IMR-90 (cell line): ENCODE data around the gene NR1D1. TPM values are rescaled to one million over a fixed set of nuclear protein-coding genes. Genes with fewer than 3 reads are reported as not detected.
A peak's percentile ranks its signal among the peaks of the same experiment; 100 is the strongest.

Experiments used
- ATAC-seq: fragments of 200-7000 bp; cut with Tn5 transposase; 2 replicates; pipeline ENCODE4 v1.9.1; 2020; ENCODE audit warnings: low read depth, mild to moderate bottlenecking, moderate library complexity
- BruUV-seq: library from RNA; stranded (reverse); fragments of 400-500 nt; replicated peaks from 2 replicates; lab custom pipeline; 2021; lab: Mats Ljungman, UMichigan
- CTCF ChIA-PET: fragments of 300-600 bp; formaldehyde crosslinking; extraction: SDS; loops from one replicate; lab custom pipeline; 2021; ENCODE audit warnings: antibody characterized with exemption; lab: Yijun Ruan, JAX
- POLR2A ChIA-PET: fragments of 300-600 bp; sonication (Branson Sonifier 250); formaldehyde crosslinking; loops from one replicate; lab custom pipeline; 2022; ENCODE audit warnings: antibody characterized with exemption; ENCODE audit not compliant: unreplicated experiment; lab: Charles Lee
- DNase-seq: peaks from one replicate; pipeline ENCODE4 v3.0.0; 2013
- H2AFZ ChIP-seq: replicated peaks from 2 replicates; pipeline ENCODE3; 2013; ENCODE audit warnings: low read length, mild to moderate bottlenecking; ENCODE audit not compliant: poor library complexity
- H2AK5ac ChIP-seq: 2 replicates; pipeline ENCODE4 v1.6.1; 2013; ENCODE audit warnings: low read depth, low read length, inconsistent platforms
- H2AK9ac ChIP-seq: replicated peaks from 2 replicates; pipeline ENCODE3; 2013; ENCODE audit warnings: mild to moderate bottlenecking, low read depth, low read length, moderate library complexity; ENCODE audit not compliant: poor library complexity
- H2BK120ac ChIP-seq: 2 replicates; pipeline ENCODE4 v1.6.1; 2013; ENCODE audit warnings: low read depth, low read length, inconsistent platforms
- H2BK15ac ChIP-seq: 3 replicates; pipeline ENCODE4 v1.6.1; 2013; ENCODE audit warnings: low read depth, low read length, inconsistent platforms
- H2BK20ac ChIP-seq: 2 replicates; pipeline ENCODE4 v1.6.1; 2013; ENCODE audit warnings: low read depth, mild to moderate bottlenecking, inconsistent platforms, low read length, moderate library complexity
- H2BK5ac ChIP-seq: 2 replicates; pipeline ENCODE4 v1.6.1; 2013; ENCODE audit warnings: mild to moderate bottlenecking, low read depth, low read length, inconsistent platforms; ENCODE audit not compliant: poor library complexity, severe bottlenecking
- H3K14ac ChIP-seq: replicated peaks from 2 replicates; pipeline ENCODE4 v1.6.1; 2013; ENCODE audit warnings: low read depth, low read length, inconsistent platforms
- H3K18ac ChIP-seq: 2 replicates; pipeline ENCODE4 v1.6.1; 2013; ENCODE audit warnings: low read depth, low read length, control low read depth
- H3K23ac ChIP-seq: 2 replicates; pipeline ENCODE4 v1.6.1; 2013; ENCODE audit warnings: low read depth, low read length, inconsistent platforms
- H3K27ac ChIP-seq: 2 replicates; pipeline ENCODE4 v1.5.1; 2013; ENCODE audit warnings: mild to moderate bottlenecking, control low read depth, low read length; ENCODE audit not compliant: insufficient read depth
- H3K27me3 ChIP-seq: 2 replicates; pipeline ENCODE4 v1.6.1; 2013; ENCODE audit warnings: low read length; ENCODE audit not compliant: control insufficient read depth, insufficient read depth
- H3K36me3 ChIP-seq: 2 replicates; pipeline ENCODE4 v1.6.1; 2013; ENCODE audit warnings: low read length, mixed read lengths; ENCODE audit not compliant: control insufficient read depth, insufficient read depth
- H3K4ac ChIP-seq: 2 replicates; pipeline ENCODE4 v1.6.1; 2013; ENCODE audit warnings: low read depth, low read length, inconsistent platforms
- H3K4me1 ChIP-seq: 2 replicates; pipeline ENCODE4 v1.6.1; 2013; ENCODE audit warnings: low read length, mixed read lengths; ENCODE audit not compliant: control insufficient read depth, insufficient read depth
- H3K4me2 ChIP-seq: 2 replicates; pipeline ENCODE4 v1.6.1; 2013; ENCODE audit warnings: low read depth, mild to moderate bottlenecking, control low read depth, low read length, moderate library complexity
- H3K4me3 ChIP-seq: 2 replicates; pipeline ENCODE4 v1.5.1; 2013; ENCODE audit warnings: low read depth, mild to moderate bottlenecking, control low read depth, low read length, moderate library complexity; ENCODE audit not compliant: insufficient read depth
- H3K56ac ChIP-seq: 2 replicates; pipeline ENCODE4 v1.6.1; 2013; ENCODE audit warnings: low read length, inconsistent platforms; ENCODE audit not compliant: insufficient read depth; ENCODE audit errors: extremely low read depth
- H3K79me1 ChIP-seq, 2 experiments: 2 replicates each; pipeline ENCODE4 v1.6.1; 2013; ENCODE audit warnings: low read length in 2 of 2, inconsistent platforms in 1 of 2, low read depth in 1 of 2
- H3K9ac ChIP-seq: 2 replicates; pipeline ENCODE4 v1.6.1; 2013; ENCODE audit warnings: low read depth, low read length, control low read depth
- H3K9me1 ChIP-seq: 2 replicates; pipeline ENCODE4 v1.6.1; 2013; ENCODE audit warnings: low read length, inconsistent platforms; ENCODE audit not compliant: insufficient read depth
- H3K9me3 ChIP-seq: 2 replicates; pipeline ENCODE4 v1.6.1; 2013; ENCODE audit warnings: low read length; ENCODE audit not compliant: control insufficient read depth, insufficient read depth
- H4K20me1 ChIP-seq: 2 replicates; pipeline ENCODE4 v1.6.1; 2013; ENCODE audit warnings: low read length, inconsistent platforms; ENCODE audit not compliant: insufficient read depth
- H4K5ac ChIP-seq: 2 replicates; pipeline ENCODE4 v1.6.1; 2013; ENCODE audit warnings: mild to moderate bottlenecking, low read depth, low read length, control low read depth
- H4K8ac ChIP-seq, 2 experiments: 2 replicates each; pipeline ENCODE4 v1.6.1; 2013; ENCODE audit warnings: low read depth in 2 of 2, low read length in 2 of 2, control low read depth in 1 of 2, inconsistent platforms in 1 of 2
- H4K91ac ChIP-seq: 2 replicates; pipeline ENCODE4 v1.6.1; 2013; ENCODE audit warnings: low read depth, low read length, inconsistent platforms; ENCODE audit not compliant: insufficient read depth
- MAZ ChIP-seq: IDR thresholded peaks from 2 replicates; pipeline ENCODE4 v1.6.1; 2012; ENCODE audit warnings: low read depth, mild to moderate bottlenecking, low read length, improper control_type of control experiment, moderate library complexity, borderline replicate concordance
- MXI1 ChIP-seq: IDR thresholded peaks from 2 replicates; pipeline ENCODE4 v1.6.1; 2012; ENCODE audit warnings: low read depth, mild to moderate bottlenecking, low read length, moderate library complexity, borderline replicate concordance
- RAD21 ChIP-seq: IDR thresholded peaks from 2 replicates; pipeline ENCODE4 v1.6.1; 2012; ENCODE audit warnings: low read length, improper control_type of control experiment
- RCOR1 ChIP-seq: IDR thresholded peaks from 2 replicates; pipeline ENCODE4 v1.6.1; 2012; ENCODE audit warnings: mild to moderate bottlenecking, low read length, improper control_type of control experiment; ENCODE audit not compliant: insufficient replicate concordance
- SMC3 ChIP-seq: fragments of 150-350 bp; IDR thresholded peaks from 2 replicates; pipeline ENCODE4 v1.6.1; 2016; ENCODE audit warnings: low read depth, mild to moderate bottlenecking, antibody characterized with exemption, low read length, moderate library complexity
- WGBS, 2 experiments: methylation state at CpG; one replicate each; pipeline versions ENCODE4 v1.1.5 to v1.1.7; 2013; ENCODE audit warnings: missing lambda C conversion rate in 2 of 2; ENCODE audit not compliant: insufficient read length in 1 of 2; ENCODE audit errors: extremely low coverage in 2 of 2; 5-methylcytosine and 5-hydroxymethylcytosine counted together
- dilution Hi-C: fragments of 300-500 bp; cut with HindIII; formaldehyde crosslinking; loops from one replicate; pipeline ENCODE4 v1.14.3; 2018; ENCODE audit warnings: low sequenced_read_pairs; ENCODE audit not compliant: unreplicated experiment
- in situ Hi-C: fragments of 300-500 bp; cut with MboI; formaldehyde crosslinking; loops from 3 replicates; pipeline ENCODE4 v1.14.3; 2019; ENCODE audit warnings: low sequenced_read_pairs, inconsistent platforms, mixed read lengths
- intact Hi-C: fragments of 100-400 bp; cut with micrococcal nuclease; formaldehyde crosslinking; loops from 2 replicates; pipeline ENCODE4 v1.10.0; 2022
- polyA plus RNA-seq, 3 experiments: library from polyadenylated mRNA; depleted of rRNA; stranded (reverse); fragments of >200 nt; gene quantifications; 2 replicates each; pipeline ENCODE4 v1.2.3, GENCODE V29; 2012; ENCODE audit warnings: low replicate concordance in 1 of 3
- total RNA-seq: library from RNA; depleted of rRNA; stranded (reverse); fragments of >200 nt; gene quantifications from 2 replicates; pipeline ENCODE4 v1.2.3, GENCODE V29; 2012

NR1D1 gene
- total and polyA plus RNA-seq, 2 of the 4 experiments (the other 2 are of a cell fraction): 0.36 to 7.2 TPM

- intact Hi-C loops: no loop called here
- Histone ChIP-seq H2BK20ac (no peak overlapping the region), H4K91ac (no peak overlapping the region), H3K9ac (no peak overlapping the region), H3K56ac (no peak overlapping the region), H4K8ac (no peak overlapping the region), H3K4ac (no peak overlapping the region), H3K4me1 (peaks cover 18% of the 10 kb centered on the region), H3K27me3 (no peaks in the 10 kb centered on the region), H3K4me2 (no peak overlapping the region), H3K79me1 (peaks cover 24 to 51% of the 10 kb centered on the region in 2 experiments; a peak in 3 of 4 replicates), H2BK15ac (no peak overlapping the region), H4K20me1 (peaks cover 11% of the 10 kb centered on the region; the same call in 1 of the 2 replicates), H3K9me3 (no peaks in the 10 kb centered on the region), H2BK120ac (no peak overlapping the region), H3K4me3 (no peak overlapping the region), H3K18ac (no peak overlapping the region), H2BK5ac (no peak overlapping the region), H2AK5ac (0 out of 2 replicates have a peak overlapping the region, but pooled peaks have one; percentile 9), H2AFZ (no peak overlapping the region), H3K36me3 (peaks cover 50% of the 10 kb centered on the region), H3K9me1 (peaks cover 16% of the 10 kb centered on the region), H2AK9ac (no peak overlapping the region), H3K23ac (no peak overlapping the region; the same call in 1 of the 2 replicates), H4K5ac (no peak overlapping the region), H3K27ac (no peak overlapping the region), H3K14ac (no peak overlapping the region)
- WGBS, 2 experiments: 93% methylated on average over 3 of the region's 23 CpGs; no CpG with 5 or more reads in 1 of the 2 experiments
- peak; percentile 19 for DNase-seq
- dilution Hi-C loops: no loop called here
- no TSS peak for BruUV-seq
- in situ Hi-C loops: no loop called here
- CTCF ChIA-PET: no interaction called here
- no peak for ATAC-seq
- POLR2A ChIA-PET: no interaction called here
- TF ChIP-seq SMC3: no peak
- TF ChIP-seq RAD21: no peak
- TF ChIP-seq RCOR1: no peak
- TF ChIP-seq MAZ: no peak
- TF ChIP-seq MXI1: no peak
These were observed 4.2 kb downstream of the NR1D1 start for GRCh38 chr17:40095944-40096791.
